Measurements from ENCODE around the gene VTI1B.
"Not testable (repeated sequence)": the region's sequence is repeated elsewhere in the genome, so short reads cannot be mapped to it uniquely, and the experiment has no call there.

Gene VTI1B

GRCh38 chr14:67626131-67626530 is 48.3 kb downstream of the VTI1B start:
- DNase-seq = not testable (repeated sequence)

DNA sequence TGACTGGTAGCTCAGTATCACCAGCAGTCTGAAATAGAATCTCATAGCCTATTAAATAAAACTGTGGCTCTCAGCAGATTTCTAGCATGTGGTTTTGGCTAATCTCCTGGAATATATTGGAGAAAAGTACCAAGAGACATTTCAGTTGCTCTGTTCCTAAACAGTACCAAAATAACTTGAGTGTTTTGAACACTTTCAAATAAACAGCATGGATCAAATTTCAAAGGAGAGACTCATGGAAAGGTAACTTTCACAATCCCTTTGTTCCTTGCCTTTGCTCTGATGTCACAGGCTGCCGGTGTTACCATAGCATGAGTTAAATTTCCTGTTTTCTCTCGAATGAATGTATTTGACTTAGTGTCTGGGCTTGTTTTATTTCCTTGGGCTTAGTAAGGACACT is 51.3 kb downstream of the VTI1B start:
- DNase-seq = no peak

DNA sequence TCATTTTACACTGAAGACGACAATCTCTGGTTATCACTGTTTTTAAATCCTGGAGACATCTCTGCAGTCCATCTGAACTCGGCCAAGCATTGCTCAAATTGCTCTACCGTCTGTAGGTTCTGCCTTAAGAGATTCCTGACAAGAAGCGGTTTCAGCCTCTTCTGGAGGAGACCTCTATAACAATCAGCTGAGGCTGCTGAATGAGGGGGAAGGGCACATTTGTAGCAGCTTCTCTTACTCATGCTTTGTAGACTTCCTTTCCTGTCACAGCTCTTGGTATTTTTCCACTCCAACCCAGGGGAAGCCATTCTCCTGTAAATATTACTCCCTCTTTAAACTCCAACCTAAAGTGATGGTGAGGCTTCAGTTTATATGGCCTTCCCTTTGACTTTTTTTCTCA is 51.8 kb downstream of the VTI1B start:
- DNase-seq = no peak

DNA sequence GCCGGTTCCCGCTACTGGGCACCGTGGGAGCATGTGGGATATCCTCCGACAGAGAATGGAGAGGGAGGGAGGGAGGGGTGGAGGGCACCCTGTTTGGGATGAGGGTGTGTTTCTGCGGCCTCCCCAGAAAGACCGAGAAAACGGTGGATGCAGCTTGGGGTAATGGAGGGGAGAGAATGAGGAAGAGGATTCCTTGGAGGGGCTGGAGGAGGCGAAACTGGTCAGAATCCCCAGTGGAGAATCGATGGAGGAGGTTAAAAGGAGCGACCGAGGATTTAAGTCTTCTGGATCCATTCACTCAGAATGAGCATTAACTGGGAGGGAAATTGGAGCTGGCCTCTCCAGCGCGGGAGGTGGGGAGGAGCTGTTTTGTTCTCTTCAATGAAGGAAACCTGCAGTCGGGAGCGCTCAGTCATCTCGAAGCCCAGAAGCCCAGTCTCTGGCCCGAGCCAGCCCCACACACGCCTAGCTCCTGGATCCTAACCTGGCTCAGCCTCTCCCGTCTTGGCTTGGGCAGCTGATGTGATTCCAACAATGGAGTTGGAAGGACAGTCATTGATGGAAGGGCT is 54.1 kb downstream of the VTI1B start:
- no peak for DNase-seq

DNA sequence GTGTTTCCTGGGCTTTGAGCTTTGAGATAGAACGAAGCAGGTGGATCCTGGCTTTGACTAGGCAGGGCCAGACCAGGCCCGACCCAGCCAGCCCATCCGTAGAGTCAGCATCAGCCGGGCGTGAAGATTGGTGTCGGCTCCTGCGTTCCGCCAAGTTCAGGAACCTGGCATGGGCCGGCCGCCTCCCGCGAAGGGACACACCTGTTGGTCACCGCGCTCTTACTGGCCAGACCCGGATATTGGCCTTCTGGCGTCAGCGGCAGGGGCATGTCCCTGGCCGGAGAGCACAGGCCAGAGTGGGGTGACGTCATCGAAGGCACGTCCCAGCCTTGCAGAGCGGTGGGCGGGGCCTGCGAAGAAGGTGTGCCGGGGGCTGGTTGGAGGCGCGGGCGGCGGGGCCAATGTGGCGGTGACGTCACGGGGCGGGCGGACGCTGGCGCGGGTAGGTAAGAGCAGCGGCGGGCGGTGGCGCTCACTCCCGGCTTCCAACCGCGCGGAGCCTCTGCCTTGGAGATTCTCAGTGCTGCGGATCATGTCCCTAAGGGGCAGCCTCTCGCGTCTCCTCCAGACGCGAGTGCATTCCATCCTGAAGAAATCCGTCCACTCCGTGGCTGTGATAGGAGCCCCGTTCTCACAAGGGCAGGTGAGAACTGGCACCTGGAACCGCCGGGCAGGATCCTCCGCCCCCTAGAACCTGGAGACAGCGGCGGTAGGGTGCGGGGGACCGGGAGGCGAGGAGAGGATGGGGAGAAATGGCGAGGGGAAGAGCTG is 54.8 kb downstream of the VTI1B start, which contains the start of gene ARG2:
TSS of gene ARG2 (plus strand) at position 475 of the 771 bp plus-strand sequence. CDS start at position 533, 58 bp downstream.
- peak; percentile 75 to 94 for DNase-seq

GRCh38 chr14:67618617-67619063 is 55.8 kb downstream of the VTI1B start:
- peak; percentile 47 to 74 for DNase-seq

- DNase-seq = no peak
These were observed 63.9 kb downstream of the VTI1B start for GRCh38 chr14:67610491-67610890.

DNA sequence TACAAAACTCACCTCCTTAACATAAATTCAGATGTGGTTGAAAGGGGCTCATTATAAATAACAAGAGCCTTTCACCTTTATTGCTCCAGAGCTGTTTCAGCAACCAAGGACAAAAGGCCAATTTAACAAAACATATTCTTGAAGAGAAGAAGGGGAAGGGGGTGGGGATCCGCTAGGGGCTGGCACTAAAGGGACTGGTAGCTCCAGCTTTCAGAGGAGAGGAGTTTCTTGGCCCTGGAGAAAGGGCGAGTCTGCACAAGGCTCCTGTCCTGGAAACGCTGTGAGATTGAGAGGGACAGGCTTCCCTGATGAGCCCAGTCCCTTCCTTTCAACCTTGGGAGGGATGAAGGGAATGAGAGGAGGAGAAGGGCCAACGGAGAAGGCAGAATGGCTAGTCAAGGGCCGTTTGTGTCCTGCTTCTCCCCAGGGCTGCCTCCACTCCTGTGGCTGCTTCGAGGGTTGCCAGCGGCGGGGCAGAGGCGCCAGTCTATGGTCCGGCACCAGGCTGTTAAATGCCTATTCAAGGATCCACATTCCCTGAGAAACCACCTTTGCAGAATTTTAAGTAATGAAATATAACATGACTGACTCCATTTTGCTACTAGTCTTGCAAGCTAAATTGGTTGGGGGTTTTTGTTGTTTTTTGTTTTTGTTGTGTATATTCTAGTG is 64.7 kb downstream of the VTI1B start:
- no peak for DNase-seq

DNA sequence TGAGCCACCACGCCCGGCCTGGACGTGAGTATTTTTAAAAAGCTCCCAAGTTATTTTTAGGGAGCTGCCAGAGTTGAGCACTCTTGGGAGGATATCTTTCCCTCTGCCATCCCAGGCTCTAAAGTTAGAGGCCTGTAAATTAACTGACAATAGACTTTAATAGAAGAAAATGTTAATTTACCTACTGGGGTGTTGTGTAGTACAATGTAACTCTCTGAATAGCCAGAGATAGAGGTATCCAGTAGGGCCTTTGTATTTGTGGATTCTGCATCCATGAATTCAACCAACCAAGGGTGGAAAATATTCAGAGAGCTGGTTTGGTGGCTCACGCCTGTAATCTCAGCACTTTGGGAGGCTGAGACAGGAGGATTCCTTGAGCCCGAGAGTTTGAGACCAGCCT is 66.8 kb downstream of the VTI1B start:
- no peak for DNase-seq

GRCh38 chr14:67602995-67603545 is 71.4 kb downstream of the VTI1B start:
- DNase-seq = no peak

- DNase-seq = no peak
These were observed 72.4 kb downstream of the VTI1B start for GRCh38 chr14:67602076-67602475.

DNA sequence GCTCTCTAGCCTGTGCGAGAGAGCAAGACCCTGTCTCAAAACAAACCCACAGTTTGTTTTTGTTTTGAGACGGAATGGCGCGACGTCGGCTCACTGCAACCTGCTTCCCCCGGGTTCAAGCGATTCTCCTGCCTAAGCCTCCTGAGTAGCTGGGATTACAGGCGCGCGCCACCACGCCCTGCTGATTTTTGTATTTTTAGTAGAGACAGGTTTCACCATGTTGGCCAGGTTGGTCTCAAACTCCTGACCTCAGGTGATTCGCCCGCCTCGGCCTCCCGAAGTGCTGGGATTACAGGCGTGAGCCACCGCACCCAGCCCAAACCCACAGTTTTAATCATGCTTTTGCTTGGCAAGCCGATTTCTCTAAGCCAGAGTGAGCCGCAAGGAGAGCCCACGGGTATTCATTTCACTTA is 73.9 kb downstream of the VTI1B start:
- not testable (repeated sequence) for DNase-seq

DNA sequence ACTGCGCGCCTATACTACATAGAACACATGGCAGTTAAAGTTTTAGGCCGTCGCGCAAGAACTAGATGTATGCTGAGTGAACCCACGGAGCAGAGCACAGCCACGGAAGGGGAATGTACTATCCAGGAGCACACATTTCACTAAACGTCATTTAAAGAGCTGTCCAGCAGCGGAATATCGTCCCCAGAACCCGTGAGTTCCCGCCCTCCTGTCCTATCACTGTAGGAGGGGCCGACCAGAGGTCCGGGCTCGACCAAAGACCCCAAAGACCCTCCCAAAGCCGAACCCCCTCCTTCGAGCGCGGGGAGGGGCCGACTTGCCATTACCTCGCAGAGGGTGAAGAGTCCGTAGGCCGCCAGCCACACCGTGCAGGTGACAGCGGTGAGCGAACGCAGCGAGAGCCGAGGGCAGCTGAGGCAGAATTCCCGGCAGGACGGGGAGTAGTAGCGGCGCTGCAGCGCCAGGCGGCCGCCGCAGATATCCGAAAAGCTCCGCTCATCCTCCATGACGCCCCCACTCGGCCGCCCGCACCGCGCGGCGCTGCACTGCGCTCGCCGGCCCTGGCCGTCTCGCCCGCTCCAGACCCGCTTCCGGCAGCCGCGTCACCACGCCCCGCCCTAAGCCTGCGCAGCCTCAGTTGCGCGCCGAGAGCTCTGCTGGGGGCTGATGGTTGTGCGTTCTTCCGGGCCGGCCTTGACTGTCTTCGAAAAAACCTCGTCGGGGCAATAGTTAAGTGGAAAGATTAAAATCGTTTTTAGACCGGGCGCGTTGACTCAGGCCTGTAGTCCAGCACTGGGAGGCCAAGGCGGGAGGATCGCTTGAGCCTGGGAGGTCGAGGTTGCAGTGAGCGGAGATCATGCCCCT is 74.5 kb downstream of the VTI1B start, which contains the start of gene PIGH:
TSS of gene PIGH (minus strand) at position 571 of the 864 bp plus-strand sequence. CDS start at position 506, 65 bp downstream.
- DNase-seq = peak; percentile 81 to 90
